ENCODE results near the gene ANKRD22. TPM values are rescaled to one million over a fixed set of nuclear protein-coding genes. Genes with fewer than 3 reads are reported as not detected.

ANKRD22 gene
- total and polyA plus RNA-seq, 7 donors: 2.4 to 26.9 (median 9.7) TPM; not detected in 4

- Histone ChIP-seq H3K27me3 (no peaks in the 10 kb centered on the region), H3K27ac (no peak overlapping the region), H3K9me3 (no peaks in the 10 kb centered on the region), H3K4me1 (no peaks in the 10 kb centered on the region), H3K36me3 (no peaks in the 10 kb centered on the region), H3K4me3 (no peak overlapping the region)
- intact Hi-C loops (cut with DNase I): no loop called here
- DNase-seq: no peak
- TF ChIP-seq POLR2AphosphoS5 (IDR thresholded peaks at IDR 0.05): no peak
- no peak for TF ChIP-seq CTCF (IDR thresholded peaks at IDR 0.05)
- no peak for TF ChIP-seq EP300 (IDR thresholded peaks at IDR 0.05)
- no peak for TF ChIP-seq POLR2A (IDR thresholded peaks at IDR 0.05)
- 90 to 92% methylated on average over 10 of the region's 10 CpGs for WGBS, 2 donors
These were observed 65.4 kb downstream of the ANKRD22 start for GRCh38 chr10:88786032-88786770.

GRCh38 chr10:88783724-88784123, 67.9 kb downstream of the ANKRD22 start:
- no peak overlapping the region for H3K27ac ChIP-seq
- DNase-seq: no peak
- TF ChIP-seq POLR2AphosphoS5 (IDR thresholded peaks at IDR 0.05) (no peak), CTCF (IDR thresholded peaks at IDR 0.05) (no peak), EP300 (IDR thresholded peaks at IDR 0.05) (no peak)
- no peaks in the 10 kb centered on the region for H3K27me3 ChIP-seq
- H3K36me3 ChIP-seq: no peaks in the 10 kb centered on the region
- 58 to 80% methylated on average over 3 of the region's 3 CpGs for whole genome bisulfite sequencing, 2 donors
- H3K4me3 ChIP-seq: no peak overlapping the region
- H3K4me1 ChIP-seq: no peaks in the 10 kb centered on the region
- H3K9me3 ChIP-seq: no peaks in the 10 kb centered on the region
- intact Hi-C loops (cut with DNase I): no loop called here

- H3K27ac ChIP-seq: no peak overlapping the region
- no peaks in the 10 kb centered on the region for H3K27me3 ChIP-seq
- H3K36me3 ChIP-seq: no peaks in the 10 kb centered on the region
- no peak for DNase-seq
- no peaks in the 10 kb centered on the region for H3K4me1 ChIP-seq
- intact Hi-C loops (cut with DNase I): no loop called here
- no peak for TF ChIP-seq POLR2AphosphoS5 (IDR thresholded peaks at IDR 0.05)
- TF ChIP-seq CTCF (IDR thresholded peaks at IDR 0.05): no peak
- TF ChIP-seq POLR2A (IDR thresholded peaks at IDR 0.05): no peak
- no peak for TF ChIP-seq EP300 (IDR thresholded peaks at IDR 0.05)
- no peak overlapping the region for H3K4me3 ChIP-seq
- WGBS, 2 donors: 76 to 95% methylated on average over 3 of the region's 3 CpGs
- no peaks in the 10 kb centered on the region for H3K9me3 ChIP-seq
These were observed 69.4 kb downstream of the ANKRD22 start for GRCh38 chr10:88782222-88782621.

DNA sequence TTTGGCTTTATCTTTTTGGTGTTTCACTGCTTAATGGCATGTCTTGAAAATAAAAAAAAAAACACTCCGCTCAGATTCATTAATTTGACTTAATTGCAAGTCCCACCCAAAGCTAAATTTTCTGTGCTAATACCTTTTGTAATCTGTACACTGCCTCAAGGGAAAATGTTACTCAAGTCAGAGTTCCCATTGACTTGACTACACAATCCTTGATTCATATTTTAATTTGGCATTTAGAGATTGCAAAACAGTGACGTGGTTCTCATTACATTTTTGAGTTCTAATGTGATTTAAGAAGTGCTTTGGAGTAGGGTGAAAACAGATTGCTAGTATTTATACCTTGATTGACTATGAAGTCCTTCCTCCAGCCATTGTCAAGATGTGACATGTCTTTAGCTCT, 70.4 kb downstream of the ANKRD22 start:
- 85 to 93% methylated on average over 2 of the region's 2 CpGs for WGBS, 2 donors
- no peak for DNase-seq
- H3K27me3 ChIP-seq: no peaks in the 10 kb centered on the region
- intact Hi-C loops (cut with DNase I): no loop called here
- no peaks in the 10 kb centered on the region for H3K9me3 ChIP-seq
- no peak overlapping the region for H3K4me3 ChIP-seq
- no peaks in the 10 kb centered on the region for H3K4me1 ChIP-seq
- no peak for TF ChIP-seq POLR2A (IDR thresholded peaks at IDR 0.05)
- TF ChIP-seq POLR2AphosphoS5 (IDR thresholded peaks at IDR 0.05): no peak
- TF ChIP-seq EP300 (IDR thresholded peaks at IDR 0.05): no peak
- TF ChIP-seq CTCF (IDR thresholded peaks at IDR 0.05): no peak
- H3K36me3 ChIP-seq: no peaks in the 10 kb centered on the region
- H3K27ac ChIP-seq: no peak overlapping the region

Other genes with a start within 250 kb of the ANKRD22 start
- under 1 TPM in 1 of 4 donors, not detected in 3; 0.36 TPM for gene LIPF, start 187.4 kb downstream of the ANKRD22 start, total RNA-seq
- gene LIPF, start 187.4 kb downstream of the ANKRD22 start, polyA plus RNA-seq: 1 to 10 TPM in 2 of 3 donors, not detected in 1; 4.6 to 9.6 TPM
- gene LIPK, start 145.6 kb downstream of the ANKRD22 start, total RNA-seq: not detected
- gene LIPK, start 145.6 kb downstream of the ANKRD22 start, polyA plus RNA-seq: not detected
- gene LIPN, start 91.8 kb downstream of the ANKRD22 start, total RNA-seq: 1 to 10 TPM in 1 of 4 donors, not detected in 3; 1.4 TPM
- not detected for gene LIPN, start 91.8 kb downstream of the ANKRD22 start, polyA plus RNA-seq
- gene LIPM, start 49.1 kb downstream of the ANKRD22 start, total RNA-seq: not detected
- not detected for gene LIPM, start 49.1 kb downstream of the ANKRD22 start, polyA plus RNA-seq
- gene STAMBPL1, start 28.4 kb upstream of the ANKRD22 start, total RNA-seq: 10 to 100 TPM in 3 of 4 donors, 1 to 10 TPM in 1; 9.9 to 29.6 (median 13.2) TPM
- gene STAMBPL1, start 28.4 kb upstream of the ANKRD22 start, polyA plus RNA-seq: 10 to 100 TPM in 2 of 3 donors, 1 to 10 TPM in 1; 9.0 to 11.0 (median 10.6) TPM
- 1,000 to 10,000 TPM; 2,072 to 5,444 (median 3,070) TPM for gene ACTA2, start 100.9 kb upstream of the ANKRD22 start, total RNA-seq
- gene ACTA2, start 100.9 kb upstream of the ANKRD22 start, polyA plus RNA-seq: 100 to 1,000 TPM in 1 of 3 donors, 10 to 100 TPM in 2; 43.7 to 237 (median 78.1) TPM
- gene FAS, start 139.0 kb upstream of the ANKRD22 start, total RNA-seq: 10 to 100 TPM; 14.3 to 44.6 (median 22.1) TPM
- 10 to 100 TPM in 2 of 3 donors, 1 to 10 TPM in 1; 7.6 to 18.8 (median 11.4) TPM for gene FAS, start 139.0 kb upstream of the ANKRD22 start, polyA plus RNA-seq

Measured in sigmoid colon (tissue), 7 donors.